Kidney epithelial cell (primary cell): ENCODE measurements around the gene NFIC. TPM values are rescaled to one million over a fixed set of nuclear protein-coding genes. Genes with fewer than 3 reads are reported as not detected.

ENCODE experiments used
- DNase-seq: peaks from one replicate; pipeline ENCODE4 v3.0.0-alpha.2; 2010; ENCODE audit warnings: low read depth
- H3K27me3 ChIP-seq: 2 replicates; pipeline ENCODE4 v1.6.0; 2011; ENCODE audit warnings: low read length; ENCODE audit not compliant: control insufficient read depth, insufficient read depth
- H3K36me3 ChIP-seq: 2 replicates; pipeline ENCODE4 v1.5.1; 2011; ENCODE audit warnings: low read length; ENCODE audit not compliant: control insufficient read depth, insufficient read depth
- H3K4me3 ChIP-seq: 2 replicates; pipeline ENCODE4 v1.5.1; 2011; ENCODE audit warnings: low read depth, mild to moderate bottlenecking, control low read depth, low read length
- CTCF ChIP-seq: IDR thresholded peaks from 2 replicates; pipeline ENCODE4 v1.5.1; 2011; ENCODE audit warnings: mild to moderate bottlenecking, moderate library complexity, low read length, control low read depth, inconsistent platforms; ENCODE audit not compliant: insufficient read depth, poor library complexity, severe bottlenecking
- total RNA-seq: library from RNA; depleted of rRNA; stranded (reverse); fragments of >200 nt; gene quantifications from 2 replicates; pipeline ENCODE4 v1.2.3, GENCODE V29; 2015

Gene NFIC
- total RNA-seq, 1 donor from 2014 or later: 18.0 TPM

GRCh38 chr19:3497757-3498520, 131.6 kb downstream of the NFIC start:
- peaks cover 1% of the 10 kb centered on the region for H3K36me3 ChIP-seq
- H3K4me3 ChIP-seq: no peak overlapping the region
- no peak for TF ChIP-seq CTCF
- no peaks in the 10 kb centered on the region for H3K27me3 ChIP-seq
- no peak for DNase-seq

DNA sequence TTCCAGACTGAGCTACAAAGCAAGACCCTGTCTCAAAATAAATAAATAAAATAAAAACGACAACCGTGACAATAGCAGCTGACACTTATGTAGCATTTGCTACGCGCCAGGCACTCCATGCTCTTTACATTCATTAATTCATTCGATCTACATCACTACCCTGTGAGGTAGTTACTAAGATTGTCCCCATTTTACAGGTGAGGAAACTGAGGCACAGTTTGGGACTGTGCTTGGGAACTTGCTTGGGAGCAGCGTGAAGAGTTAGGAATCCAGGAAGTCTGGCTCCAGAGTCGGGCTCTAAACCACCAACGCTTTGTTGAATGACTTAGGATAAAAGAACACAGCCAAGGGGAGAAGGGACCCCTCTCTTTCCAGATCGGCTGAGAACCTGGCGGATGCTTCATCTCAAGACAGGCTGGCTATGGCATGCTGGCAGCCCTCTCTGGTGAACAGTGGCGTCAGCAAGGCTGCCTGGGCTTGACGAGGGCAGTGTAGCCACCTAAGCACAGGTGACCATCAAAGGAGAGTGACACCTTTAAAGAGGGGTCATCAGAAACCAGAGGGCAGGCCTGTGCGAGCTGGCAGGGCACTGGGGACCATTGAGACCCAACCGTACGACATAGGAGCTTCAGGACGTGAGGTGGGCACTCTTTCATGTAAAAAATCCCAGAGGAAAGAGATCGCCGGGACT, 133.5 kb downstream of the NFIC start:
- H3K27me3 ChIP-seq: no peaks in the 10 kb centered on the region
- DNase-seq: no peak
- no peak for TF ChIP-seq CTCF

GRCh38 chr19:3500429-3501101, 134.2 kb downstream of the NFIC start, which contains the start of gene DOHH:
Gene DOHH (minus strand): TSS chr19:3500674. CDS start chr19:3496814, 3,860 bp downstream.
- peak within 1 kb of the TSS; percentile 63 for H3K4me3 ChIP-seq

More for the DNA sequence above, 133.5 kb downstream of the NFIC start:
- Histone ChIP-seq H3K36me3 (peaks cover 1% of the 10 kb centered on the region), H3K4me3 (peak overlapping the region; percentile 63)

GRCh38 chr19:3501780-3502179, 135.4 kb downstream of the NFIC start:
- no peak for TF ChIP-seq CTCF
- no peak for DNase-seq
- H3K36me3 ChIP-seq: no peaks in the 10 kb centered on the region
- no peak overlapping the region for H3K4me3 ChIP-seq
- no peaks in the 10 kb centered on the region for H3K27me3 ChIP-seq

More at GRCh38 chr19:3500429-3501101, 134.2 kb downstream of the NFIC start, which contains the start of gene DOHH:
- no peak for TF ChIP-seq CTCF
- Histone ChIP-seq H3K36me3 (no peaks in the 10 kb centered on the region), H3K27me3 (no peaks in the 10 kb centered on the region)
- DNase-seq: peak; percentile 88

DNA sequence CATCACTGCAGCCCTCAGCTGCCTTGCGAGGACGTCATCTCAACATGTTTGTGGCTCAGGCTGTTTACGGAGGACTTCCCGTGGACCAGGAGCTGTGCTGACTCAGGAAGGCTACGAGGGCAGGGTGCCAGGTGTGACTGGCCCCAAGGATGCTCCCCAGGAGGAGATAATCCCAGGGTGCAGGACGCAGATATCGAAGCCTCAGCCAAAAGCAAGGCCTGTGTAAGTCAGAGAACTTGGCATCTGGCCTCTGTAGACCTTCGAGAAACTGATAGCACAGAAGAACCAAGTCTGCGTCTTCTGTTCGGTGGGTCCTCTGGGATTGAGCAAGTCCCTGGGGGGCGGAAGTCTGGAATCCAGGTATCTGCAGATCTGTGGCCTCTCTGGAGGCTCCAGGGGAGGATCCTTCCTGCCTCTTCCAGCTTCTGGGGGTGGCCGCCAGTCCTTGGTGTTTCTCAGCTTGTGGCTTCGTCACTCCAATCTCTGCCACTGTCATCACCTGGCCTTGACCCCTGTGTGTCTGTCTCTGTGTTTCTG, 136.7 kb downstream of the NFIC start:
- H3K27me3 ChIP-seq: no peaks in the 10 kb centered on the region
- H3K36me3 ChIP-seq: no peaks in the 10 kb centered on the region
- H3K4me3 ChIP-seq: no peak overlapping the region
- DNase-seq: no peak
- TF ChIP-seq CTCF: no peak
